Subcutaneous adipose tissue (tissue), 4 donors: Measurements from ENCODE around the gene LRRFIP2. TPM values are rescaled to one million over a fixed set of nuclear protein-coding genes. Genes with fewer than 3 reads are reported as not detected.

Experiments used
- small RNA-seq: library from RNA; depleted of rRNA; stranded (forward); fragments of <200 nt; gene quantifications from one replicate; pipeline ENCODE3, GENCODE V24; 2016
- total RNA-seq, 4 donors: library from RNA; depleted of rRNA; stranded (reverse); fragments of >200 nt; gene quantifications; one replicate each; pipeline ENCODE4 v1.1.0, GENCODE V29; 2016
- TF ChIP-seq, protein P1 (sequence below): fragments of 450-650 bp; IDR thresholded peaks from one replicate; pipeline ENCODE4 v1.5.1; 2016; ENCODE audit warnings: low read depth, mild to moderate bottlenecking, control low read depth, antibody characterized with exemption, moderate library complexity

Gene LRRFIP2
- total RNA-seq, 4 donors from 2014 or later, result 38.2 to 73.8 (median 46.5) TPM

DNA sequence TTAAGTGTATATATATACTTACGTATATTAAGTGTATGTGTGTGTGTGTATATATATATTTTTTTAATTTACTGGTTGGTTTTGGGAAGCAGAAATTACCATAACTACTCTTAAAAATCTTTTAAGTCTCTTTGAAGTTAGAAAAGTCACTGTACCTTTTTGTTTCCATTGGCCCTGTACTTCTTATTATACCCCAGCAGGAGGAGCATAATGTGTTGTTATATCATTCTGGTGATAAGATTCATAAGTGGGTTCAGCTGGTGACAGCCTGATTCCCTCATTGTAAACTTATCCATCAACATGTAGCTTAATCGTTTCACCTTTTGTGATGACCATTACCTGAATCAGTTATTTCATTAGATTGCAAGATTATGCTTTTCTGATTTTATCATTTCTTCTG lies 150.3 kb downstream of the LRRFIP2 start:
- TF ChIP-seq, protein P1, sequence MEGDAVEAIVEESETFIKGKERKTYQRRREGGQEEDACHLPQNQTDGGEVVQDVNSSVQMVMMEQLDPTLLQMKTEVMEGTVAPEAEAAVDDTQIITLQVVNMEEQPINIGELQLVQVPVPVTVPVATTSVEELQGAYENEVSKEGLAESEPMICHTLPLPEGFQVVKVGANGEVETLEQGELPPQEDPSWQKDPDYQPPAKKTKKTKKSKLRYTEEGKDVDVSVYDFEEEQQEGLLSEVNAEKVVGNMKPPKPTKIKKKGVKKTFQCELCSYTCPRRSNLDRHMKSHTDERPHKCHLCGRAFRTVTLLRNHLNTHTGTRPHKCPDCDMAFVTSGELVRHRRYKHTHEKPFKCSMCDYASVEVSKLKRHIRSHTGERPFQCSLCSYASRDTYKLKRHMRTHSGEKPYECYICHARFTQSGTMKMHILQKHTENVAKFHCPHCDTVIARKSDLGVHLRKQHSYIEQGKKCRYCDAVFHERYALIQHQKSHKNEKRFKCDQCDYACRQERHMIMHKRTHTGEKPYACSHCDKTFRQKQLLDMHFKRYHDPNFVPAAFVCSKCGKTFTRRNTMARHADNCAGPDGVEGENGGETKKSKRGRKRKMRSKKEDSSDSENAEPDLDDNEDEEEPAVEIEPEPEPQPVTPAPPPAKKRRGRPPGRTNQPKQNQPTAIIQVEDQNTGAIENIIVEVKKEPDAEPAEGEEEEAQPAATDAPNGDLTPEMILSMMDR, result no peak

GRCh38 chr3:37017683-37018082 lies 156.7 kb downstream of the LRRFIP2 start:
- TF ChIP-seq, protein P1, result no peak

- TF ChIP-seq, protein P1, result no peak
Measured at GRCh38 chr3:37016903-37017302, 157.5 kb downstream of the LRRFIP2 start.

- TF ChIP-seq, protein P1, result no peak
Measured at GRCh38 chr3:37015642-37016041, 158.7 kb downstream of the LRRFIP2 start.

- TF ChIP-seq, protein P1, result no peak
Measured at GRCh38 chr3:37014620-37015019, 159.8 kb downstream of the LRRFIP2 start.

Small RNAs within 50 kb of the gene (small RNA-seq; reads per million reads assigned to genes)
- gene RF00019, result 0.49 reads per million
- not detected for gene RNU6-1301P

Other genes starting within 250 kb of the LRRFIP2 start
- gene TRANK1, start 229.5 kb downstream of the LRRFIP2 start, total RNA-seq, result 10 to 100 TPM in 3 of 4 donors, 1 to 10 TPM in 1; 9.1 to 25.0 (median 17.7) TPM
- gene EPM2AIP1, start 181.5 kb downstream of the LRRFIP2 start, total RNA-seq, result 10 to 100 TPM; 11.2 to 15.2 (median 11.8) TPM
- 10 to 100 TPM; 25.0 to 46.1 (median 33.3) TPM for gene MLH1, start 181.1 kb downstream of the LRRFIP2 start, total RNA-seq
- gene GOLGA4, start 68.7 kb upstream of the LRRFIP2 start, total RNA-seq, result 100 to 1,000 TPM; 101 to 200 (median 140) TPM